OCI-LY7 (cell line): Measurements from ENCODE around the gene COPB2. TPM values are rescaled to one million over a fixed set of nuclear protein-coding genes. Genes with fewer than 3 reads are reported as not detected.

Source experiments
- BruUV-seq: library from RNA; stranded (reverse); fragments of 400-500 nt; replicated peaks from 2 replicates; lab custom pipeline; 2021; lab: Mats Ljungman, UMichigan
- CTCF ChIA-PET: fragments of 300-600 bp; sonication (Branson Sonifier 250); formaldehyde crosslinking; loops from one replicate; lab custom pipeline; 2022; ENCODE audit warnings: antibody characterized with exemption; ENCODE audit not compliant: unreplicated experiment; lab: Charles Lee
- POLR2A ChIA-PET: fragments of 300-600 bp; sonication (Branson Sonifier 250); formaldehyde crosslinking; loops from one replicate; lab custom pipeline; 2022; ENCODE audit warnings: antibody characterized with exemption; lab: Charles Lee
- DNase-seq: peaks from one replicate; pipeline ENCODE4 v3.0.0-alpha.2; 2015; ENCODE audit warnings: low spot score
- H2AFZ ChIP-seq: fragments of 200-600 bp; sonication (generic), shearing (Covaris generic); 2 replicates; pipeline ENCODE4 v1.6.1; 2014; ENCODE audit warnings: mild to moderate bottlenecking, antibody characterized with exemption, low read length, moderate library complexity
- H3K27ac ChIP-seq: fragments of 200-600 bp; sonication (generic); 2 replicates; pipeline ENCODE4 v1.5.1; 2014; ENCODE audit warnings: mixed run types, low read depth, mild to moderate bottlenecking, moderate library complexity, low read length, inconsistent platforms; ENCODE audit not compliant: poor library complexity, severe bottlenecking
- H3K36me3 ChIP-seq: fragments of 200-600 bp; sonication (generic); 2 replicates; pipeline ENCODE4 v1.6.1; 2014; ENCODE audit warnings: mild to moderate bottlenecking, antibody characterized with exemption, low read length, moderate library complexity, mixed read lengths; ENCODE audit not compliant: insufficient read depth
- H3K4me1 ChIP-seq: fragments of 200-600 bp; sonication (generic); 2 replicates; pipeline ENCODE4 v1.5.1; 2014; ENCODE audit warnings: mild to moderate bottlenecking, low read length; ENCODE audit not compliant: insufficient read depth, poor library complexity, severe bottlenecking
- H3K4me2 ChIP-seq: fragments of 200-600 bp; sonication (generic); 2 replicates; pipeline ENCODE4 v1.6.1; 2014; ENCODE audit warnings: mild to moderate bottlenecking, low read length
- H3K4me3 ChIP-seq: fragments of 200-600 bp; sonication (generic); 2 replicates; pipeline ENCODE4 v1.5.1; 2014; ENCODE audit warnings: mild to moderate bottlenecking, low read depth, low read length; ENCODE audit not compliant: poor library complexity, severe bottlenecking
- H3K79me2 ChIP-seq: fragments of 200-600 bp; sonication (generic); 2 replicates; pipeline ENCODE4 v1.6.1; 2016; ENCODE audit warnings: low read depth, mild to moderate bottlenecking, low read length, moderate library complexity, mixed read lengths; ENCODE audit not compliant: insufficient read depth
- H3K9me2 ChIP-seq: fragments of 200-600 bp; sonication (generic); 2 replicates; pipeline ENCODE4 v1.6.1; 2016; ENCODE audit warnings: mild to moderate bottlenecking, low read length, mixed read lengths; ENCODE audit not compliant: insufficient read depth
- H3K9me3 ChIP-seq: fragments of 200-600 bp; sonication (generic); 2 replicates; pipeline ENCODE4 v1.6.1; 2014; ENCODE audit warnings: mild to moderate bottlenecking, mixed run types, low read length, mixed read lengths
- H4K20me1 ChIP-seq: fragments of 200-600 bp; sonication (generic); 2 replicates; pipeline ENCODE4 v1.6.1; 2014; ENCODE audit warnings: mild to moderate bottlenecking, antibody characterized with exemption, low read length, moderate library complexity, mixed read lengths; ENCODE audit not compliant: insufficient read depth
- CTCF ChIP-seq: fragments of 200-600 bp; sonication (generic); conservative IDR thresholded peaks from 2 replicates; pipeline ENCODE4 v1.5.1; 2014; ENCODE audit warnings: mild to moderate bottlenecking, antibody characterized with exemption, low read length, moderate library complexity, mixed read lengths
- EZH2phosphoT487 ChIP-seq: fragments of 200-600 bp; sonication (generic); IDR thresholded peaks from 2 replicates; pipeline ENCODE4 v1.6.1; 2018; ENCODE audit warnings: low read depth, borderline replicate concordance, mild to moderate bottlenecking, mixed run types, antibody characterized with exemption, low read length, moderate library complexity, mixed read lengths
- intact Hi-C: fragments of 100-400 bp; cut with micrococcal nuclease; formaldehyde crosslinking; loops from one replicate; pipeline ENCODE4 v1.10.0; 2022; ENCODE audit not compliant: unreplicated experiment
- total RNA-seq, 2 experiments: library from RNA; depleted of rRNA in 1 of 2; stranded (reverse); fragments of >200 nt in 1 of 2; shearing (Covaris generic) in 1 of 2; gene quantifications; 2 replicates each; pipeline ENCODE4 v1.2.3, GENCODE V29; 2014 to 2022

The COPB2 gene
- total RNA-seq, 2 experiments from 2014 or later = 67.9 to 106 TPM

- Histone ChIP-seq H3K36me3 (no peaks in the 10 kb centered on the region), H3K4me2 (no peak overlapping the region), H3K4me1 (no peaks in the 10 kb centered on the region), H4K20me1 (no peaks in the 10 kb centered on the region), H3K79me2 (no peaks in the 10 kb centered on the region), H3K9me3 (no peaks in the 10 kb centered on the region), H2AFZ (no peak overlapping the region), H3K9me2 (no peaks in the 10 kb centered on the region), H3K4me3 (no peak overlapping the region), H3K27ac (no peak overlapping the region)
- CTCF ChIA-PET = no interaction called here
- no peak for TF ChIP-seq EZH2phosphoT487
- TF ChIP-seq CTCF = no peak
- intact Hi-C loops = no loop called here
- POLR2A ChIA-PET = no interaction called here
- BruUV-seq = no TSS peak
- no peak for DNase-seq
Observed at GRCh38 chr3:139421460-139421859, 32.0 kb upstream of the COPB2 start.

GRCh38 chr3:139421040-139421439 is 31.6 kb upstream of the COPB2 start:
- intact Hi-C loops = no loop called here
- CTCF ChIA-PET = no interaction called here

More at GRCh38 chr3:139421040-139421439, 31.6 kb upstream of the COPB2 start:
- H3K27ac ChIP-seq = no peak overlapping the region
- H3K36me3 ChIP-seq = no peaks in the 10 kb centered on the region
- no peak for DNase-seq
- no peak overlapping the region for H3K4me2 ChIP-seq
- no peak for TF ChIP-seq CTCF
- no peak for TF ChIP-seq EZH2phosphoT487
- no peaks in the 10 kb centered on the region for H3K4me1 ChIP-seq
- no peaks in the 10 kb centered on the region for H3K9me3 ChIP-seq
- H4K20me1 ChIP-seq = no peaks in the 10 kb centered on the region
- no peaks in the 10 kb centered on the region for H3K9me2 ChIP-seq
- BruUV-seq = no TSS peak
- no peak overlapping the region for H2AFZ ChIP-seq
- H3K4me3 ChIP-seq = no peak overlapping the region
- POLR2A ChIA-PET = no interaction called here
- no peaks in the 10 kb centered on the region for H3K79me2 ChIP-seq
